Vagina (tissue), 2 donors: ENCODE data around the gene PAX7. TPM values are rescaled to one million over a fixed set of nuclear protein-coding genes. Genes with fewer than 3 reads are reported as not detected.

ENCODE experiments used
- DNase-seq, 2 donors: peaks; one replicate each; pipeline ENCODE4 v3.0.0-alpha.2; 2017; ENCODE audit errors: extremely low spot score in 2 of 2
- H3K27ac ChIP-seq: fragments of 200-600 bp; sonication (generic); one replicate; pipeline ENCODE4 v1.5.1; 2019
- H3K27me3 ChIP-seq: fragments of 200-600 bp; sonication (generic); one replicate; pipeline ENCODE4 v1.5.1; 2019
- H3K36me3 ChIP-seq, 2 donors: fragments of 200-600 bp; sonication (generic); one replicate each; pipeline ENCODE4 v1.5.1; 2017 to 2019
- H3K4me1 ChIP-seq: fragments of 200-600 bp; sonication (generic); one replicate; pipeline ENCODE4 v1.5.1; 2019
- H3K4me3 ChIP-seq, 2 donors: fragments of 200-600 bp; sonication (generic); 1 replicate in 1 of 2; 2 replicates in 1 of 2; pipeline ENCODE4 v1.5.1; 2016 to 2019
- H3K9me3 ChIP-seq: fragments of 200-600 bp; sonication (generic); one replicate; pipeline ENCODE4 v1.5.1; 2019
- POLR2A ChIP-seq, 2 donors: fragments of 450-650 bp; IDR thresholded peaks; one replicate each; pipeline ENCODE4 v1.6.1; 2017; ENCODE audit warnings: antibody characterized with exemption in 2 of 2, mild to moderate bottlenecking in 2 of 2, moderate library complexity in 2 of 2
- POLR2AphosphoS5 ChIP-seq, 2 donors: sonication (generic); formaldehyde crosslinking; IDR thresholded peaks; one replicate each; pipeline ENCODE4 v1.9.0; 2017; ENCODE audit warnings: antibody characterized with exemption in 2 of 2, mild to moderate bottlenecking in 2 of 2, low read depth in 1 of 2; ENCODE audit not compliant: insufficient read depth in 1 of 2
- intact Hi-C: fragments of 100-400 bp; cut with DNase I; formaldehyde crosslinking; loops from one replicate; pipeline ENCODE4 v1.15.1; 2023
- total RNA-seq: library from RNA; depleted of rRNA; stranded (reverse); fragments of >200 nt; gene quantifications from one replicate; pipeline ENCODE4 v1.2.3, GENCODE V29; 2016
- TF ChIP-seq, protein P1 (sequence below), 3 experiments: fragments of 450-650 bp in 2 of 3; fragments of 200-600 bp in 1 of 3; sonication (generic) in 1 of 3; IDR thresholded peaks; one replicate each; pipeline ENCODE4 v1.5.1; 2017 to 2019; ENCODE audit warnings: antibody characterized with exemption in 3 of 3, mild to moderate bottlenecking in 2 of 3, moderate library complexity in 2 of 3

Gene PAX7
- total RNA-seq, 1 donor from 2014 or later, result not detected

GRCh38 chr1:18642278-18643095 is 11.8 kb downstream of the PAX7 start:
- DNase-seq, result no peak
- TF ChIP-seq POLR2A (IDR thresholded peaks at IDR 0.05) (no peak), POLR2AphosphoS5 (IDR thresholded peaks at IDR 0.05; ENCODE audit: insufficient read depth in 1 of 2, low read depth in 1 of 2) (no peak)
- TF ChIP-seq, protein P1, sequence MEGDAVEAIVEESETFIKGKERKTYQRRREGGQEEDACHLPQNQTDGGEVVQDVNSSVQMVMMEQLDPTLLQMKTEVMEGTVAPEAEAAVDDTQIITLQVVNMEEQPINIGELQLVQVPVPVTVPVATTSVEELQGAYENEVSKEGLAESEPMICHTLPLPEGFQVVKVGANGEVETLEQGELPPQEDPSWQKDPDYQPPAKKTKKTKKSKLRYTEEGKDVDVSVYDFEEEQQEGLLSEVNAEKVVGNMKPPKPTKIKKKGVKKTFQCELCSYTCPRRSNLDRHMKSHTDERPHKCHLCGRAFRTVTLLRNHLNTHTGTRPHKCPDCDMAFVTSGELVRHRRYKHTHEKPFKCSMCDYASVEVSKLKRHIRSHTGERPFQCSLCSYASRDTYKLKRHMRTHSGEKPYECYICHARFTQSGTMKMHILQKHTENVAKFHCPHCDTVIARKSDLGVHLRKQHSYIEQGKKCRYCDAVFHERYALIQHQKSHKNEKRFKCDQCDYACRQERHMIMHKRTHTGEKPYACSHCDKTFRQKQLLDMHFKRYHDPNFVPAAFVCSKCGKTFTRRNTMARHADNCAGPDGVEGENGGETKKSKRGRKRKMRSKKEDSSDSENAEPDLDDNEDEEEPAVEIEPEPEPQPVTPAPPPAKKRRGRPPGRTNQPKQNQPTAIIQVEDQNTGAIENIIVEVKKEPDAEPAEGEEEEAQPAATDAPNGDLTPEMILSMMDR (IDR thresholded peaks at IDR 0.05), result no peak
- intact Hi-C loops, result no loop called here
- H3K4me1 ChIP-seq, result peaks cover 14% of the 10 kb centered on the region
- no peaks in the 10 kb centered on the region for H3K9me3 ChIP-seq
- no peak overlapping the region for H3K27ac ChIP-seq
- no peak overlapping the region for H3K4me3 ChIP-seq
- H3K27me3 ChIP-seq, result peaks cover 22% of the 10 kb centered on the region
- no peaks in the 10 kb centered on the region for H3K36me3 ChIP-seq

- Histone ChIP-seq H3K9me3 (no peaks in the 10 kb centered on the region), H3K27ac (no peak overlapping the region), H3K36me3 (no peaks in the 10 kb centered on the region), H3K4me1 (peaks cover 14% of the 10 kb centered on the region), H3K4me3 (no peak overlapping the region), H3K27me3 (peaks cover 23% of the 10 kb centered on the region)
- TF ChIP-seq, protein P1 (IDR thresholded peaks at IDR 0.05), result no peak
- TF ChIP-seq POLR2A (IDR thresholded peaks at IDR 0.05) (no peak), POLR2AphosphoS5 (IDR thresholded peaks at IDR 0.05; ENCODE audit: insufficient read depth in 1 of 2, low read depth in 1 of 2) (no peak)
- intact Hi-C loops, result no loop called here
- DNase-seq, result no peak
These were observed 12.7 kb downstream of the PAX7 start for GRCh38 chr1:18643154-18644012.

- peaks cover 14% of the 10 kb centered on the region for H3K4me1 ChIP-seq
- no peak overlapping the region for H3K27ac ChIP-seq
- peaks cover 23% of the 10 kb centered on the region for H3K27me3 ChIP-seq
- intact Hi-C loops, result no loop called here
- TF ChIP-seq POLR2A (IDR thresholded peaks at IDR 0.05) (no peak), POLR2AphosphoS5 (IDR thresholded peaks at IDR 0.05; ENCODE audit: insufficient read depth in 1 of 2, low read depth in 1 of 2) (no peak)
- TF ChIP-seq, protein P1 (IDR thresholded peaks at IDR 0.05), result no peak
- no peaks in the 10 kb centered on the region for H3K36me3 ChIP-seq
- no peaks in the 10 kb centered on the region for H3K9me3 ChIP-seq
- no peak for DNase-seq
- H3K4me3 ChIP-seq, result no peak overlapping the region
These were observed 13.4 kb downstream of the PAX7 start for GRCh38 chr1:18644013-18644399.

DNA sequence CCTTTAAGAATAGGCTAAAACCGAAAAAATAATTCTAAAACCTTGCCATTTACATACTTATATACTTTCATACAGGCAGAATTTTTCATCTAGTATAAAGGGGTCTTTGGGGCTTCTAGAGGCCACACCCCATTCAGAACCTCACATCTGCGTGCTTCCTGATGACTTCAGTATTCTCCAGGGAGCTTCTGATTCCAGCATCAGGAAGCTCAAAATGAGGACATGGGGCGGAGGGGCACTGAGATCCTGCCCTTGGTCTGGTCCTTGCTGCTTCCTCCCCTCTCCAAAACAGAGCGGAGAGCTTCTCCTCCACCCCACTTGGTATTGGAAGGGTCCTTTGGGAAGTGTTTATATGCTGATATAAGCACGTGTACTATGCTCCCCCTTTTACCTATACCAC is 13.8 kb downstream of the PAX7 start:
- no peaks in the 10 kb centered on the region for H3K9me3 ChIP-seq
- H3K4me3 ChIP-seq, result no peak overlapping the region
- intact Hi-C loops, result no loop called here
- peaks cover 23% of the 10 kb centered on the region for H3K27me3 ChIP-seq
- no peak for DNase-seq
- no peaks in the 10 kb centered on the region for H3K36me3 ChIP-seq
- H3K4me1 ChIP-seq, result peaks cover 14% of the 10 kb centered on the region
- H3K27ac ChIP-seq, result no peak overlapping the region
- TF ChIP-seq, protein P1 (IDR thresholded peaks at IDR 0.05), result no peak
- no peak for TF ChIP-seq POLR2AphosphoS5 (IDR thresholded peaks at IDR 0.05; ENCODE audit: insufficient read depth in 1 of 2, low read depth in 1 of 2)
- TF ChIP-seq POLR2A (IDR thresholded peaks at IDR 0.05), result no peak
